ENCODE data around the gene SLC12A6. TPM values are rescaled to one million over a fixed set of nuclear protein-coding genes. Genes with fewer than 3 reads are reported as not detected.

The SLC12A6 gene
- total and polyA plus RNA-seq, 2 of the 13 experiments (the other 11 are each of a cell fraction or from before 2014, with no cell fraction given), result 15.2 to 30.1 TPM

GRCh38 chr15:34367101-34368081 is 29.8 kb upstream of the SLC12A6 start, which contains the start of gene LPCAT4 (continued):
- peak; percentile 57; the same call in 1 of the 2 replicates for TF ChIP-seq TFE3 (CRISPR knock-in tag; IDR thresholded peaks at IDR 0.05)
- TF ChIP-seq SOX5 (CRISPR knock-in tag; IDR thresholded peaks at IDR 0.05; ENCODE audit: borderline replicate concordance), result no peak
- TF ChIP-seq DBP (CRISPR knock-in tag; IDR thresholded peaks at IDR 0.05; ENCODE audit: not compliant biosample characterization), result no peak
- 0 out of 2 replicates have a peak, but pooled peaks have one; percentile 61 for TF ChIP-seq ZNF879 (CRISPR knock-in tag; IDR thresholded peaks at IDR 0.05)
- TF ChIP-seq AKAP8 (CRISPR knock-in tag; IDR thresholded peaks at IDR 0.05), result peak; percentile 69; the same call in 1 of the 2 replicates
- TF ChIP-seq JDP2 (CRISPR knock-in tag; IDR thresholded peaks at IDR 0.05; ENCODE audit: borderline replicate concordance), result no peak
- no peak for TF ChIP-seq ZZZ3 (CRISPR knock-in tag; IDR thresholded peaks at IDR 0.05; ENCODE audit: borderline replicate concordance)
- TF ChIP-seq RFX3 (CRISPR knock-in tag; IDR thresholded peaks at IDR 0.05), result no peak
- peak; percentile 90 for TF ChIP-seq POLR2G (IDR thresholded peaks at IDR 0.05; ENCODE audit: low read depth, low read length)
- TF ChIP-seq MEIS1 (CRISPR knock-in tag; IDR thresholded peaks at IDR 0.05; ENCODE audit: borderline replicate concordance), result no peak
- no peak for TF ChIP-seq CREM (IDR thresholded peaks at IDR 0.05)
- TF ChIP-seq CREM (CRISPR knock-in tag; IDR thresholded peaks at IDR 0.05), result no peak
- TF ChIP-seq ZNF704 (CRISPR knock-in tag; IDR thresholded peaks at IDR 0.05; ENCODE audit: borderline replicate concordance), result no peak
- no peak for TF ChIP-seq LRRFIP1 (CRISPR knock-in tag; conservative IDR thresholded peaks at IDR 0.05)
- TF ChIP-seq SMAD9 (CRISPR knock-in tag; IDR thresholded peaks at IDR 0.05), result no peak
- TF ChIP-seq BCL3 (CRISPR knock-in tag; IDR thresholded peaks at IDR 0.05), result peak; percentile 65; the same call in 1 of the 2 replicates
- no peak for TF ChIP-seq ZFP36L2 (CRISPR knock-in tag; IDR thresholded peaks at IDR 0.05)
- TF ChIP-seq ZNF724P (CRISPR knock-in tag; IDR thresholded peaks at IDR 0.05; ENCODE audit: borderline replicate concordance), result peak; percentile 19; the same call in 1 of the 2 replicates
- TF ChIP-seq ZNF784 (CRISPR knock-in tag; IDR thresholded peaks at IDR 0.05; ENCODE audit: borderline replicate concordance), result peak; percentile 75; the same call in 1 of the 2 replicates

All from HepG2 (cell line).